ENCODE measurements around the gene DEFB131A.
"Not testable (repeated sequence)": the region's sequence is repeated elsewhere in the genome, so short reads cannot be mapped to it uniquely, and the experiment has no call there.

The DEFB131A gene, protein sequence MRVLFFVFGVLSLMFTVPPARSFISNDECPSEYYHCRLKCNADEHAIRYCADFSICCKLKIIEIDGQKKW

DNA sequence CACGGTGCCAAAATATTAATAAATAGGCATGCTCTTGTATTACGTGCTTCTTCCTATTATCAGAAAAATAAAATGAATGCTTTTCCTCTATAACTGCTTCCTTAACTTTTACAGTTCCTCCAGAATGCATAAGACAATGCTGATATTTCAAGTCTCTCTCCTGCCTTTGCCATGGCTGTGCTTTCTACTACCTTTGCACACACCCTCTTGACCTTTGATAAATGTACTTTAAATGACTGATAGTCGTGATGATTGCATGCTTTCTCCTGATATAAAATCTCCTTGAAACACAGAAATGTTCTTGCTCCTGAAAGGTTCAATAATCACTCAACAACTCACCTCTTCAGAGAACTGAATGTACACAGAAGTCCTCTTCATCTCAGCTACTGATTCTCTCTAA is at the start of gene DEFB131A:
Gene DEFB131A (plus strand): TSS at position 301 of the 400 bp plus-strand sequence. CDS start 120 bp downstream, outside the sequence.
- not testable (repeated sequence) for DNase-seq

DNA sequence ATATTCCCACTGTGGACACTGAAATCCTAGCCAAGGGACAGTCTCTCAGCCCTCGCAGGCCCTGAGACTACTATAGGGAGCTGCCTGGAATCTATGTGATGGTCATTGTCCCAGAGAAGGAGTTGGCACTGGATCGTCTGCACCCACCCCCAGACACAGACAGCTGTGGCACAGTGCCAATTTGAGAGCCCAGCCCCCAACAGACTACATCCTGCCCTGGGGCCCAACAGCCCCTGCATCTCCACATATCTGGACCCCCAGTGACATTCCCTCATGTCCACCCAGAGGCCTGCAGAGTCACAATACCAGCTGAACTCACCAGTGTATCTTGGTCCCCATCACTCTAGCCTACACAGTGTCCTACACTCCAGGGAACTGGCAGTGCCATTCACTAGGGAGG is 38.4 kb upstream of the DEFB131A start:
- not testable (repeated sequence) for DNase-seq

DNA sequence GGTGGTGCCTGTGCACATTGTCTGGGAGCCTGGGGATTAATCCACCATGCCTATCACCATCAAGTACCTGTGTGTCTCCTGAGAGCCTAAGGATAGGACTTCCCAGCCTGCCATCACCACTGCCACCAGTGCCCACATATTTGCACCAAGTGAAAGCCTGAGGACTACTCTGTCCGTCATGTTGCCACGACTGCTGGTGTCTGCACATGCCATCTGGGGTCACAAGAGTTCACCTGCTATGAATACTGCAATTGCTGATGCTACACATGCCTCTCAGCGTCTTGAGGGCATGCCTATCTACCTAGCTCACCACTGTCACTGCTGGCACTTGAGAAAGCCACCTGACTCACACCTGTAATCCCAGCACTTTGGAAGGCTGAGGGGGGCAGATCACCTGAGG is 37.7 kb upstream of the DEFB131A start:
- DNase-seq, result not testable (repeated sequence)

DNA sequence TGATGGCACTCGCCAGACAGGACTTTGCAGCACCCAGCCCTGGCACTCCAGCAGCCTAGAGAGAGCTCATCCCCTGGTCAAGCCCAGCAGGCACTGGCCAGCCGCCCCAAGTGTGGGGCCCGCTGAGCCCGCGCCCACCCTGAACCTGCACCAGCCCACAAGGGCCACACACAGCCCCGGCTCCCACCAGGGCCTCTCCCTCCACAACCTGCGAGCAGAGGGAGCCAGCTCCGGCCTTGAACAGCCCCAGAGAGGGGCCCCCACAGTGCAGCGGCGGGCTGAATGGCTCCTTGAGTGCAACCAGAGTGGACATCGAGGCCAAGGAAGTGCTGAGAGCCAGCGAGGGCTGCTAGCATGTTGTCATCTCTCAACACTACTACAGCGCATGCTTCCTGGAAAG is 34.4 kb upstream of the DEFB131A start:
- DNase-seq, result no peak

DNA sequence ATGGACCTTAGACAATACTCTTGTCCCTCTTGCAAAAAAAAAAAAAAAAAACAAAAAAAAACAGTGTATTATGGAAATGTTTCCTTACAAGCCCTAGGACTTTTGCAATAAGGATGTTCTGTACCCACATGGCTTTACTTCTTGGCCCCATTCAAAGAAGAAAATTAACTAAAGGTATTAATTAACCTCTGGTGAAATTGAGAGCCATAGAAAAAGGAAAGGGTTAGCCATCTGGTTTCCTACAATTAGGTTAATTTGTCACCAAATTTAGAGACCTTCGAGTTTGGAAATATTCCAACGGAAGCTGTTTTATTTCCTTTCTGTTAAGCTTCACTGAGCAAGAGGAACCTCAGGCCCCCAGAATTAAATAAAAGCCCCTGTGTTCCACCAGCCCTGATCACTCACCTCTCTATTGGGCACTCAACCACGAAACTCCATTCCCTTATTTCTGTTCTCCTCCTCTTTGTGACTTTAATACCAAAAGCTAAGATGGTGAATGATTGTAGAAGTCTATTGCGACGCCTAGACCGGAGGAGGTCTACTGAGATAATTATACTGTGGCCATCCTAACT is 22.2 kb upstream of the DEFB131A start:
- not testable (repeated sequence) for DNase-seq

DNA sequence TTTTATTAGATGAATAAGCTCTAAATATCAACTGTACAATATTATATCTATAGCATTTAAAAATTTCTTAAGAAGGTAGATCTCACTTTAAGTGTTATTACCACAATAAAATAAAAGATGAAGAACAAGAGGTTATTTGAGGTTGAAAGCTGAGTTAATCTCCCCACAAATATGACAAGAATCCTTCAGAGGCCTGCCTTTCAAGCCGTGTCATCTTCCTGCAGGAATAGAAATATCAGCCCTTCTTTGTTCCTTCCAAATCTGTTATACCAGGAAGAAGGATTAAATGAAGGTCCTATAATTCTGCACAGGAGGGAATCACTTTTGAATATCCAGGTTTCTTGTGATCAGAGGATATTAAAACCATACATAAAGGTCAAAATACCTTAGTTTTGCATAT is 18.3 kb upstream of the DEFB131A start:
- DNase-seq, result not testable (repeated sequence)

DNA sequence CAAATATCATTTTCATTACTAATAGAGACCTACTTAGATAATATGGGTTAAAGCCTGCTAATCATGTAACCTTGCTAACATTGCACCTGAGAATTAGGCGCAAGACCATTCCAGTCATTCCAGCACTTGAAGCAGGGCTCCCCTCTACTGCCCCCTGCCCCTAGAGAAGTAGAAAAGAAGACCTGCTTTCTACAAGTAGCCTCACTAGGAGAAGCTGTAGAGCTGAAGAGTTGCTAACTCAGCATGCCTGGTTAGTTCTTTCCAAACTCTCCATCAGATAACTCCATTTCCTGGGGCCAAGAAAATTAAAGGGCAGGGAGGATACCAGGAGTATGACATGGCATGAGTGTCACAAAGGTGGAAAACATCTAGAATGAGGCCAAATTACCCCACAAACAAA is 14.2 kb upstream of the DEFB131A start:
- not testable (repeated sequence) for DNase-seq

DNA sequence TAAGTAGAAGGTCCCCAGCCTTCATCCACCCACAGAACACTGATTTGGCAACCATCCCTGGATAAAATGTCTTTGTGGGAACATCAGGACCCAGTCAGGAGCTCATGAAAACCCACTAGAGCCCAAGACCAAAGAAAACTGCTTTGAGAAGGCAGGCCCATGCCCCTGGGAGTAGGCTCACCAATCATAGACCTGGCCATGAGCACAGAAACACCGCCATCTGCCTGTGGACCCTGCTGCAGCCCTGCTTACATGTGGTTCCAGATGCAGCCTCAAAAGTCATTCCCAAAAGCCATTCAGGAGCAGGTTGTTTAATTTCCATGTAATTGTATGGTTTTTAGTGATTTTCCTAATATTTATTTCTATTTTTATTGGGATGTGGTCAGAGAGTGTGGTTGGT is 10.9 kb upstream of the DEFB131A start:
- DNase-seq, result not testable (repeated sequence)

DNA sequence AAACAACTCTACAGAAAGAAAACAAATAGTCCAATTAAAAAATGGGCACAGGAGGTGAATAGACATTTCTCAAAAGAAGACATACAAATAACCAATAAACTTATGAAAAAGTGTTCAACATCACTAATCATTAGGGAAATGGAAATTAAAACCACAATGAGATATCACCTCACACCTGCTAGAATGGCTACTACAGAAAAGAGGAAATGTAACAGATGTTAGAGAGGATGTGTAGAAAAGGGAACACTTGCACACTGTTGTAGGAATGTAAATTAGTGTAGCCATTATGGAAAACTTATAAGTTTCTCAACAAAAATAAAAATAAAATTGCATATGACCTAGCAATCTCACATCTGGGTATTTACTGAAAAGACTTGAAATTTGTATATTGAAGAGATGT is 7.5 kb upstream of the DEFB131A start:
- DNase-seq, result not testable (repeated sequence)

DNA sequence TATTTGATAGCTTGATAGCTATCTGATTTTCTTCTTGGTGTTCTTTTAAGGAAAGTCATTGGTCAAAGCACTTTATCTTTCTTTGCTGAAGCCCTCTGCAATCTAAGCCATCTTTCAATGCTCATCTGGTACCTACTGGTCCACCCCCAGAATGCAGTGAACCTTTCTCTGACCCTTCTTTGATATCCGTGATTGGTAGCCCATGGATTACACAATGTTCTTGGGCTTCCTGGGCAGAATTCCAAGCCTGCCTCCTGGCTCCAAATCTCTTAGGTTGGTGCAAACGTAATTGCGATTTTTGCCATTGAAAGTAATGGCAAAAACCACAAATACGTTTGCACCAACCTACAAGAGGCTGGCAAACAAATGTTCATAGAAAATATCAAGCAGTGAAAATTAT is 1.9 kb upstream of the DEFB131A start:
- not testable (repeated sequence) for DNase-seq

DNA sequence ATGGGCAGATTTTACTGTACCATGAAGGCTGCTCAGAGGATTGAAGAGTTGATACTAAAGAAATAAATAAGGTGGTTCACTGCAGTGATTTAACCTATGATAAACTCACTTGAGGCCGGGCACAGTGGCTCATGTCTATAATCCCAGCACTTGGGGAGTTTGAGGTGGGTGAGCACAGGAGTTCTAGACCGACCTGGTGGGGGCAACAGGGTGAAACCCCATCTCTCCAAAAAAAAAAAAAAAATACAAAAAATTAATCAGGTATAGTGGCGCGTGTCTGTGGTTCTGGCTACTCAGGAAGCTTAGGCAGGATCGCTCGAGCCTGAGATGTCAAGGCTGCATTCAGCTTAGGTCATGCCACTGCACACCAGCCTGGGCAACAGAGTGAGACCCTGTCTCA is 467 bp downstream of the DEFB131A start:
- DNase-seq, result not testable (repeated sequence)

DNA sequence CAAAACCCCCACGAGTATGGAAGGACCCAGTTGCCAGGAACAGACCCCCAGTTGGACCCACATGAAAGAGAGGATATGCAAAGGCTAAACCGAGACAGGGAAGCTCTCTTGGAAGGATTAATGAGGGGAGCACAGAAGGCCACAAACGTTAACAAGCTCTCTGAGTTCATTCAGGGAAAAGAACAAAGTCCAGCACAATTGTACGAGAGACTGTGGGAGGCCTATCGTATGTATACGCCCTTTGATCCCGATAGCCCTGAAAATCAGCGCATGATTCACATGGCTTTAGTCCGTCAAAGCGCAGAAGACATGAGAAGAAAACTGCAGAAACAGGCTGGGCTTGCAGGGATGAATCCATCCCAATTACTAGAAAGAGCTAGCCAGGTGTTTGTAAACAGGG is 8.0 kb downstream of the DEFB131A start:
- not testable (repeated sequence) for DNase-seq

DNA sequence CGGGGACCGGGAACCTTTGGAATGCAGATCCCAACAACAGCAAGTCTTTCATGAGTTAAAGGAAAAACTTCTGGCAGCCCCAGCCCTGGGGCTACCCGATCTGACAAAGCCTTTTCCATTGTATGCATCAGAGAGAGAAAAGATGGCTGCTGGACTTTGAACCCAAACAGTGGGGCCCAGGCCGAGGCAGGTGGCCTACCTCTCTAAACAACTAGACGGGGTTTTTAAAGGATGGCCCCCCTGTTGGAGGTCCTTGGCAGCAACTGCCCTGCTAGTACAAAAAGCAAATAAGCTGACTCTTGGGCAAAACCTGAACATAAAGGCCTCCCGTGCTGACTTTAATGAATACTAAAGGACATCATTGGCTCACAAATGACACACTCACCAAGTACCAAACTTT is 10.1 kb downstream of the DEFB131A start:
- not testable (repeated sequence) for DNase-seq

DNA sequence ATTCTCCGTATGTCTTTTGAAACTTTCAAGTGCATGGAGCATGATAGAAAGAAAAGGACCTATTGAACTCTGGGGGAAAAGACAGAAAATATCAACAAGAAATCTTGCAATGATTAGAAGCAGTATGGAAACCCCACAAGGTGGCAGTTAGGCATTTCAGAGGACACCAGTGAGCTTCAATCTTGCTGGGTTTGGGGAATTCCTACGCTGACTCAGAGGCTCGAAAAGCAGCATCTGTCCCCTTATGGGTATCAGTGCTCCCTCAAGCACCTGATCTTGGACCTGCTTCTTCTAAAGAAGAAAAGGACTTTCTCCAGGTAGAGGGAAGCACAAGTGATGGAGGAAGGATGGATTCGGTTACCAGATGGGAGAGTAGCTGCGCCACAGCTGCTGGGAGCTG is 10.8 kb downstream of the DEFB131A start:
- DNase-seq, result not testable (repeated sequence)

DNA sequence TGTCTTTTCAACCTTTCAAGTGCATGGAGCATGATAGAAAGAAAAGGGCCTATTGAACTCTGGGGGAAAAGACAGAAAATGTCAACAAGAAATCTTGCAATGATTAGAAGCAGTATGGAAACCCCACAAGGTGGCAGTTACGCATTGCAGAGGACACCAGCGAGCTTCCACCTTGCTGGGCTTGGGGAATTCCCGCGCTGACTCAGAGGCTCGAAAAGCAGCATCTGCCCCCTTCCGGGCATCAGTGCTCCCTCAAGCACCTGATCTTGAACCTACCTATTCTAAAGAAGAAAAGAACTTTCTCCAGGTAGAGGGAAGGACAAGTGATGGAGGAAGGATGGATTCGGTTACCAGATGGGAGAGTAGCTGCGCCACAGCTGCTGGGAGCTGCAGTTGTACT is 35.3 kb downstream of the DEFB131A start:
- peak; percentile 4 for DNase-seq

DNA sequence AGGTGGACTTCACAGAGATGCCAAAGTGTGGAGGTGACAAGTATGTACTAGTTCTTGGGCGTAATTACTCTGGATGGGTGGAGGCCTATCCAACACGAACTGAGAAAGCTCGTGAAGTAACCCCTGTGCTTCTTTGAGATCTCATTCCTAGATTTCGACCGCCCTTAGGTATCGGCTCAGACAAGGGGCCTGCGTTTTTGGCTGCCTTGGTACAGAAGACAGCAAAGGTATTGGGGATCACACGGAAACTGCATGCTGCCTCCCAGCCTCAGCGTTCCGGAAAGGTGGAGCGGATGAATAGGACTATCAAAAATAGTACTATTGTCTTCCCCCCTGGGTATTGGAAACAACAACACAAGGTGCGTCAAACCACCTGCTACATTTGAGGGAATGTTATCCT is 35.9 kb downstream of the DEFB131A start:
- not testable (repeated sequence) for DNase-seq

DNA sequence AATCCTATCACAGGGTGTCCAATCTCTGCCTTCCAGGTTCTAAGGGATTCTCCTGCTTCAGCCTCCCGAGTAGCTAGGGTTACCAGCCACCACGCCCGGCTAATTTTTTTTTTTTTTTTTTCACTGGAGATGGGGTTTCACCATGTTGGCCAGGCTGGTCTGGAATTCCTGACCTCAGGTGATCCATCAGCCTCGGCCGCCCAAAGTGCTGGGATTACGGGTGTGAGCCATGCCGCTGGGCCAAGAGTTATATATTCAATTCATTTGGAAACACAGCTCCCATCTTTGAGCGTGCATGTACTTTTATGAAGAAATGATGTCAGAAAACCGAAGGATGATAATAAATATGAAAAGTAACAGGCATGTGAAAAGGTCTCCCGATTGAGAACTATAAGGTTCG is 38.7 kb downstream of the DEFB131A start:
- DNase-seq, result not testable (repeated sequence)

DNA sequence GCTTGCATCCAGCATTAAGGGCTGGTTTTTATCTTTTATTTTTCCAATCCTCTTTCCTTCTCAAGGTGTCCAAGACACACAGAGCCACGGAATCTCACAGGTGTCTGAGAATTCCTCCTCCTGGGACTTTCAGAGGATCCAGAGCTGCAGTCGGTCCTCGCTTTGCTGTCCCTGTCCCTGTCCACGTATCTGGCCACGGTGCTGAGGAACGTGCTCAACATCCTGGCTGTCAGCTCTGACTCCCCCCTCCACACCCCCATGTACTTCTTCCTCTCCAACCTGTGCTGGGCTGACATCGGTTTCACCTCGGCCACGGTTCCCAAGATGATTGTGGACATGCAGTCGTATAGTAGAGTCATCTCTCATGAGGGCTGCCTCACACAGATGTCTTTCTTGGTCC is 39.5 kb downstream of the DEFB131A start:
- DNase-seq, result not testable (repeated sequence)

DNA sequence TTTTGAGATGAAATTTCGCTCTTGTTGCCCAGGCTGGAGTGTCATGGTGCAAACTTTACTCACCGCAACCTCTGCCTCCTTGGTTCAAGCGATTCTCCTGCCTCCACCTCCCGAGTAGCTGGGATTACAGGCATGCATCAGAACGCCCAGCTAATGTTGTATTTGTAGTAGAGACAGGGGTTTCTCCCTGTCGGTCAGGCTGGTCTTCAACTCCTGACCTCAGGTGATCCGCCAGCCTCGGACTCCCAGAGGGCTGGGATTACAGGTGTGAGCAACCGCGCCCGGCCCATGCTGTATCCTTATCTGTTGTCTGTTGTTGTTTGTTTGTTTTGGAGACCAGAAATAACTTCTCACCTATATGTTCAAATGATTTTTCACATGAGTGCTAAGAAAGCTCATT is 42.7 kb downstream of the DEFB131A start:
- not testable (repeated sequence) for DNase-seq

DNA sequence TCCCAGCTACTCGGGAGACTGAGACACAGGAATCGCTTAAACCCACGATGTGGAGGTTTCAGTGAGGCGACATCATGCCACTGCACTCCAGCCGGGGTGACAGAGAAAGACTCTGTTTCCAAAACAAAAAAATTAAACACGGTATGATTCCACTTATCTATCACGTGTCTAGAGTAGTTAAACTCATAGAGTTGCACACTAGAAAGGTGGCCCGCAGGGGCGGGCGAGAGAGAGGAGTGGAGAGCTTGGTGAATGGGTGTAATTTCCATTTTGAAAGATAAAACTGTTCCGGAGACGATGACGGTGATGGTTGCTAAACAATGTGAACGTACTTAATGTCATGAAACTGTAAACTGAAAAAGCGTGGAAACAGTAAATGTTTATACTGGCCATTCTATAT is 44.6 kb downstream of the DEFB131A start:
- not testable (repeated sequence) for DNase-seq

DNA sequence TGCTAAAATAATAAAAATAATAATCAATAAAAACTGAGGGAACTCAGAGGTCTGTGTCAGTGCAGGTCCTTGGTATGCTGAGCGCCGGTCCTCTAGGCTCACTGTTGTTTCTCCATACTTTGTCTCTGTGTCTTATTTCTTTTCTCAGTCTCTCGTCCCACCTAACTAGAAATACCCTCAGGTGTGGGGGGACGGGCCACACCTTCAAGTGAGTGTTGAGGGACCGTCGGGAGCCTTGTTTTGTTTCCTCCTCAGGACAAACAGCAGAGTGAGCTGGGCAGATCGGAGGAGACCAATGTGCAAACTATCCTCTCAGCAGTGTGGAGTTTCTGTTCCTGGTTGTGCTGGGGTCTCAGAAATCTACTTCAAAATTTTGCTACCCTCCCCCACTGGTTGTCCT is 46.3 kb downstream of the DEFB131A start:
- not testable (repeated sequence) for DNase-seq

DNA sequence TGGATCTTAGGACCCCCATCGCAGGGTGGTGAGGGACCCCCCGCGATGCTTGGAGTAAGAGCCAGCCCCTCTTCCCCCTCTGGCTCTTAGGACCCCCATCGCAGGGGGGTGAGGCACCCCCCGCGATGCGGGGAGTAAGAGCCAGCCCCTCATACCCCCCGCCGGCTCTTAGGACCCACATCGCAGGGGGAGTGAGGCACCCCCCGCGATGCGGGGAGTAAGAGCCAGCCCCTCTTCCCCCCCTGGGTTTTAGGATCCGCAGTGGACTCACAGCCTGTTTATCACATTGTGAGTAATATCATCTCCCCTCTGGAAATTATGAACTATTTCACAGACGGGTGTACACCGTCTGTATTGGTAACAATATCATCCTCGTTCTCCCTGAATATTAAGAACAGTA is 46.8 kb downstream of the DEFB131A start:
- DNase-seq, result not testable (repeated sequence)

DNA sequence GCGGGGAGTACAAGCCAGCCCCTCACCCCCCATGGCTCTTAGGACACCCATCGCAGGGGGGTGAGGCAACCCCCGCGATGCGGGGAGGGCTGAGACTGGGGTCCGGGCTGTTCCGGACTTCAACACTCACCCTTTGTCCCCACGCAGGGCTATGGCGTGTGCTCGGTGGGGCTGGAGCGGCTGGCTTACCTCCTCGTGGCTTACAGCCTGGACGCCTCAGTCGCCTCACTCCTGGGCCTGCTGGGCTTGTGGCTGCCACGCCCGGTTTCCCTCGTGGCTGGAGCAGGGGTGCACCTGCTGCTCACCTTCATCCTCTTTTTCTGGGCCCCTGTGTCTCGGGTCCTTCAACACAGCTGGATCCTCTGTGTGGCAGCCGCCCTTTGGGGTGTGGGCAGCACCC is 49.4 kb downstream of the DEFB131A start:
- not testable (repeated sequence) for DNase-seq

DNA sequence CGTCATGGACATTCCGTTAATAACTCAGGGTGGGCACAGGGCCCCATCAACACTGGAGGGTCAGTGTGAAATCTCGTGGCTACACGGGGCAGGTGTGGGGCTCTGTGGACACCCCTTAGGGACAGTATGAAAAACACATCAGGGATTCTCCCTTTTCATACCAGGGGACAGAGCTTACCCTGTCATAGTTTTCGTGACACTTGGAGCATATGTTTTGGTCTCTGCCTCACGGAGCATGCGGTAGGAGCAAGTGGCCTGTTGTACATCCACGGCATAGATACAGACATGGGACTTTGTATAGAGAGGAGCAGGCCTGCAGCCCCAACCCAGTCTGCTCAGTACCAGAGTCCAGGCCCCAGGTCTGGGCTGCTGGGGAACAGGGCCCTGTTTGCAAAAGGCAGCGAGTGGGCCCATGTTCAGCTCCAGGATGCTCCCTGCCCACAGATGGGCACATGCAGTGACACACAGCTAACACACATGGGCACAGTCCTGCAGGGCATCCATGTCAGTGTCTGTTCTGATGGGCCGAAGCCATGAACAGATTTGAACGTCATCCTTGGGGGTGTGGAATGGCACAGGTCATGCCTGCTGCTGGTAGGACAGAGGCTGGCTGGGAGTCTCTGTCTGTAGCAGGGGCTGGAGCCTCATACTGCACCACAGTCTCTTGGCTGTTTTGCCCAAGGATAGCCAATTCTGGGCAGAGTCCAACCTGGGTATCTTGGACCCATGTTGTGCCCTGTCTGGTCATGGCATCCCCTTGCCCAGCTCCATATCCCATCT is 50.2 kb downstream of the DEFB131A start:
- DNase-seq, result not testable (repeated sequence)
